LNCAP (cell line): Measurements from ENCODE around the gene MORC1.

Experiments
- CTCF ChIP-seq: fragments of 450-650 bp; IDR thresholded peaks from 2 replicates; pipeline ENCODE4 v1.5.1; 2017; ENCODE audit warnings: mild to moderate bottlenecking

MORC1 gene

GRCh38 chr3:109025896-109026295 is 92.0 kb downstream of the MORC1 start:
- TF ChIP-seq CTCF = no peak

- peak; percentile 82 for TF ChIP-seq CTCF
Observed at GRCh38 chr3:109023656-109024254, 94.2 kb downstream of the MORC1 start.

- TF ChIP-seq CTCF = no peak
Observed at GRCh38 chr3:109023167-109023566, 94.8 kb downstream of the MORC1 start.

GRCh38 chr3:109021556-109021955 is 96.4 kb downstream of the MORC1 start:
- no peak for TF ChIP-seq CTCF

- TF ChIP-seq CTCF = peak; percentile 55
Observed at GRCh38 chr3:109018828-109019227, 99.1 kb downstream of the MORC1 start.

GRCh38 chr3:109005443-109005842 is 112.5 kb downstream of the MORC1 start:
- TF ChIP-seq CTCF = no peak

GRCh38 chr3:108998436-108998835 is 119.5 kb downstream of the MORC1 start:
- no peak for TF ChIP-seq CTCF

GRCh38 chr3:108985844-108986243 is 132.1 kb downstream of the MORC1 start:
- TF ChIP-seq CTCF = no peak
